ENCODE data around the gene NARS2.

- TF ChIP-seq EZH2phosphoT487 (conservative IDR thresholded peaks at IDR 0.05; ENCODE audit: low read length) (no peak), CTCF (IDR thresholded peaks at IDR 0.05; ENCODE audit: insufficient read depth, low read length, poor library complexity, severe bottlenecking) (no peak)
Observed at GRCh38 chr11:78535027-78535426, 39.6 kb downstream of the NARS2 start.

Data from SU-DHL-6 (cell line).